Epithelial cell of proximal tubule (primary cell): Measurements from ENCODE around the gene CRTC1. TPM values are rescaled to one million over a fixed set of nuclear protein-coding genes. Genes with fewer than 3 reads are reported as not detected.
A peak's percentile ranks its signal among the peaks of the same experiment; 100 is the strongest.

Experiments used
- DNase-seq: peaks from one replicate; pipeline ENCODE4 v3.0.0-alpha.2; 2011; ENCODE audit warnings: low read depth
- H3K4me3 ChIP-seq: 2 replicates; pipeline ENCODE4 v1.5.1; 2011; ENCODE audit warnings: low read depth, mild to moderate bottlenecking, low read length
- total RNA-seq: library from RNA; depleted of rRNA; stranded (reverse); fragments of >200 nt; gene quantifications from 2 replicates; pipeline ENCODE4 v1.2.3, GENCODE V29; 2015
- TF ChIP-seq, protein P1 (sequence below): conservative IDR thresholded peaks from 2 replicates; pipeline ENCODE4 v1.5.1; 2012; ENCODE audit warnings: low read depth, mild to moderate bottlenecking, low read length

The CRTC1 gene
- total RNA-seq, 1 donor from 2014 or later: 3.0 TPM

DNA sequence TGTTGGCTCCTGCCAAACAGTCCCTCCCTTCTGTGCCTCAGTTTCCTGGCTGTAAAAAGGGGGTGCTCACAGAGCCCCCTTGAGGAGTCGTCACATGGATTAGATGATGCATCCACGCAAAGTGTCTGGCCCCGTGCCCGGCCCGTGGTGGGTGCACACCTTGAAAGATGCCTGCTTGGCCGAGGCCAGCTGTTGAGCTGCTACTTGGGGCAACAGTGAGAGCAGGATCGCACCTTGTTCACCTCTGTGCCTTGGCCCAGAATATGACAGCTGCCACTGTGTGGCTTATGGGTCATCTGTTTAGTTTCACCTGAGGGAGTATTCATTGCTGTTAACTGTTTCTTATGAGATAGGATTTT is 17.7 kb downstream of the CRTC1 start:
- no peak for DNase-seq
- TF ChIP-seq, protein P1, sequence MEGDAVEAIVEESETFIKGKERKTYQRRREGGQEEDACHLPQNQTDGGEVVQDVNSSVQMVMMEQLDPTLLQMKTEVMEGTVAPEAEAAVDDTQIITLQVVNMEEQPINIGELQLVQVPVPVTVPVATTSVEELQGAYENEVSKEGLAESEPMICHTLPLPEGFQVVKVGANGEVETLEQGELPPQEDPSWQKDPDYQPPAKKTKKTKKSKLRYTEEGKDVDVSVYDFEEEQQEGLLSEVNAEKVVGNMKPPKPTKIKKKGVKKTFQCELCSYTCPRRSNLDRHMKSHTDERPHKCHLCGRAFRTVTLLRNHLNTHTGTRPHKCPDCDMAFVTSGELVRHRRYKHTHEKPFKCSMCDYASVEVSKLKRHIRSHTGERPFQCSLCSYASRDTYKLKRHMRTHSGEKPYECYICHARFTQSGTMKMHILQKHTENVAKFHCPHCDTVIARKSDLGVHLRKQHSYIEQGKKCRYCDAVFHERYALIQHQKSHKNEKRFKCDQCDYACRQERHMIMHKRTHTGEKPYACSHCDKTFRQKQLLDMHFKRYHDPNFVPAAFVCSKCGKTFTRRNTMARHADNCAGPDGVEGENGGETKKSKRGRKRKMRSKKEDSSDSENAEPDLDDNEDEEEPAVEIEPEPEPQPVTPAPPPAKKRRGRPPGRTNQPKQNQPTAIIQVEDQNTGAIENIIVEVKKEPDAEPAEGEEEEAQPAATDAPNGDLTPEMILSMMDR: no peak
- H3K4me3 ChIP-seq: peak overlapping the region; percentile 52

GRCh38 chr19:18704054-18704453 is 20.6 kb downstream of the CRTC1 start:
- TF ChIP-seq, protein P1: no peak
- H3K4me3 ChIP-seq: no peak overlapping the region
- DNase-seq: no peak

DNA sequence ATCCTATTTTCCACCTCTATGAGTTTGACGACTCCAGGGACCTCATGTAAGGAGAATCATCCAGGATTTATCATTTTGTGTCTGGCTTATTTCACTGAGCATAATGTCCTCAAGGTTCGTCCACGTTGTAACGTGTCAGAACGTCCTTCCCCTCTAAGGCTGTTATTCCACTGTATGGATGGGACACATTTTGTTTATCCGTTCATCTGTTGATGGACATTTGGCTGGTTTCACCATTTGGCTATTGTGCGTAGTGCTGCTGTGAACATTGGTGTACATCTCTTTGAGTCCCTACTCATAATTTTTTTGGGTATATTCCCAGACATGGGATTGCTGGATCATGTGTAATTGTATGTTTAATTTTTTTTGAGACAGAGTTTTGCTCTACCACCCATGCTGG is 21.5 kb downstream of the CRTC1 start:
- no peak overlapping the region for H3K4me3 ChIP-seq
- TF ChIP-seq, protein P1: no peak
- DNase-seq: no peak

DNA sequence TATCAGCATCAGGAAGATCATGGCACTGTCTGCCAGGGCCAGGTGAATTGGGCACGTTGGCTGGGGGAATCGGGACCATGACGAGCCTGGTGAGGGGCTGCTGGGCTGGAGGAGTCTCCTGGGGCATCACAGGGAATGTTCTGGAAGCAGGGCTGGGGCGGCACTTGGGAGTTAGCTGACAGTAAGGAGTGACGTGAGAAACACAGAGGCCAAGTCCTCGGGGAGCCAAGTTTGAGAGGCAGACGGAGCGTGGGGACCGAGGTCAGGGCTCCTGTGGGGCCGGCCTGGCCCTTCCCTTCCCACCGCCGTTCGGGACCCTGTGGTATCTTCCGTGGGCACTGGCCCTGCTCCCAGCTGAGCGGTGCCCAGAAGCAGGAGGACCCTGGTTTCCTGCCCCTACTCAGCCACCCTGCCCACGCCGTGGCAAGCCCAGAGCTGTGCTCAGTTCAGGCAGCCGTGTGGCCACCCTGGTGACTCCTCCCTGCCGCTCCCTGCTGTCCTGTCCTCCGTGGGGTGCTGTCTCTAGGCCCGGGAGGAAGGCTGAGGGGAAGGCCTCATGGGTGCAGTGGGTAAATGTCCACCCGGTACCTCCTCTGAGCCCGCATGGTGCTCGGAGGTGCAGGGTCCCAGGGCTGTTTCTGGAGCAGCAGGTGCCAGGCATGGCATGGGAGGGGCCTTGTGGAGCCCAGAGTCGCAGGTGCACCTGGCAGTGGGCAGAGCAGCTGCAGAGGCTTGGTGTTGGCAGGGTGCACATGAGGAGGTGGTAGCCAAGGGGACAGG is 25.2 kb downstream of the CRTC1 start:
- no peak overlapping the region for H3K4me3 ChIP-seq
- TF ChIP-seq, protein P1: no peak
- no peak for DNase-seq

GRCh38 chr19:18709546-18709945 is 26.1 kb downstream of the CRTC1 start:
- DNase-seq: no peak
- TF ChIP-seq, protein P1: no peak
- no peak overlapping the region for H3K4me3 ChIP-seq

- H3K4me3 ChIP-seq: no peak overlapping the region
- no peak for DNase-seq
- TF ChIP-seq, protein P1: no peak
Measured at GRCh38 chr19:18710186-18710585, 26.7 kb downstream of the CRTC1 start.
